ENCODE results near the gene SLC26A8. TPM values are rescaled to one million over a fixed set of nuclear protein-coding genes. Genes with fewer than 3 reads are reported as not detected.
"Not testable (repeated sequence)": the region's sequence is repeated elsewhere in the genome, so short reads cannot be mapped to it uniquely, and the experiment has no call there.

SLC26A8 gene
- total RNA-seq, 1 donor: not detected

DNA sequence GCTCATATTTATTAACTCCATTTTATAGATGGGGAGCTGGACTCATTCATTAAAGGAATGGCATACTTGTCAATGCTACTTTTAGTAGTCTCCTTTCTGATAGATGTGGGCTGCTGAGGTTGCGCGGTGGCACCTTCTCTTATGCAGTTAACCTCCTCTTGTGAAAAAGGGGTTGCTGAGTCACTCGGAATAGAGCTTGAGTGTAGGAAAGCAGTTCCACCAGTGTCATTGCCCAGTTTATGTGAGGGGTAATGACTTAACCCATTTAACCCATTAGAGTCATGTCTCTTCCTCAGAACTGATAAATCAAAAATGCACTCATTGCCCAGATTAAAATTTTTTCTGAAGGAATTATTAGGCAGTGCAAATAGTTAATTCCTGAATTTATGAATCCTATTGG, 9.5 kb upstream of the SLC26A8 start:
- peak; percentile 30 for DNase-seq (ENCODE audit: low read depth)
- TF ChIP-seq, protein P1, sequence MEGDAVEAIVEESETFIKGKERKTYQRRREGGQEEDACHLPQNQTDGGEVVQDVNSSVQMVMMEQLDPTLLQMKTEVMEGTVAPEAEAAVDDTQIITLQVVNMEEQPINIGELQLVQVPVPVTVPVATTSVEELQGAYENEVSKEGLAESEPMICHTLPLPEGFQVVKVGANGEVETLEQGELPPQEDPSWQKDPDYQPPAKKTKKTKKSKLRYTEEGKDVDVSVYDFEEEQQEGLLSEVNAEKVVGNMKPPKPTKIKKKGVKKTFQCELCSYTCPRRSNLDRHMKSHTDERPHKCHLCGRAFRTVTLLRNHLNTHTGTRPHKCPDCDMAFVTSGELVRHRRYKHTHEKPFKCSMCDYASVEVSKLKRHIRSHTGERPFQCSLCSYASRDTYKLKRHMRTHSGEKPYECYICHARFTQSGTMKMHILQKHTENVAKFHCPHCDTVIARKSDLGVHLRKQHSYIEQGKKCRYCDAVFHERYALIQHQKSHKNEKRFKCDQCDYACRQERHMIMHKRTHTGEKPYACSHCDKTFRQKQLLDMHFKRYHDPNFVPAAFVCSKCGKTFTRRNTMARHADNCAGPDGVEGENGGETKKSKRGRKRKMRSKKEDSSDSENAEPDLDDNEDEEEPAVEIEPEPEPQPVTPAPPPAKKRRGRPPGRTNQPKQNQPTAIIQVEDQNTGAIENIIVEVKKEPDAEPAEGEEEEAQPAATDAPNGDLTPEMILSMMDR (IDR thresholded peaks at IDR 0.05; ENCODE audit: insufficient read depth, low read depth, low read length): no peak
- no peak overlapping the region for H3K4me3 ChIP-seq (ENCODE audit: low read depth, low read length)

DNA sequence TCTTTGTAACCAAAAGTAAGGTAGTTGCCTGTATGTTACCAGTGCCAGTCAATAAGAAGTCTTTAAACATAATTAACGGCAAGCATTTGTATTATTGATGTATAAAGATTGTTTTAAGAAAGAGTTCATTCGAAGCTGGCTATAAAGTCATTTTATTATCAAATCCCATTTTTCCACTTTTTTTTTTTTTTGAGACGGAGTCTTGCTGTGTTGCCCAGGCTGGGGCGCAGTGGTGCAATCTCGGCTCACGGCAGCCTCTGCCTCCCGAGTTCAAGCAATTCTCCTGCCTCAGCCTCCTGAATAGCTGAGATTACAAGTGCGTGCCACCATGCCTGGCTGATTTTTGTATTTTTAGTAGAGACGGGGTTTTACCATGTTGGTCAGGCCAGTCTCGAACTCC, 8.7 kb upstream of the SLC26A8 start:
- DNase-seq (ENCODE audit: low read depth); H3K4me3 ChIP-seq (ENCODE audit: low read depth, low read length): not testable (repeated sequence)

DNA sequence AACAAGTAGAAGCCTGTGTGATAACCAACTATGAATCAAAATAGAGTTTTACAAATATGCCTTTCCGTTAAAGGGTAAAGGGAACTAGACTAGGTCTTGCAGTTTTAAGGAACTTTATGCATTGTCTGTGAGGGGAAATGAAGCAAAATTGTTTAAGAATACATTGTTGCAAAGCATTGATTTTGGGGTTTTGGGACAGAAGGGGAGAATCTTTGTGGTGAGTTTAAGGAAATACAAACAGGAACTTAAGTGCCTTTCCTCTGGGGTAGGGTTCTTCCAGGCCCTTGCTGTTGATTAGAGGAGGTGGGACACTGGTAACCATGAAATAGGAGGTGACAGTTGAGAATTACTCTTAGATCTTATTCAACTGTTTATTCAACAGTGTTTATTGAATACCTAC, 7.8 kb upstream of the SLC26A8 start:
- DNase-seq (ENCODE audit: low read depth): no peak
- TF ChIP-seq, protein P1 (IDR thresholded peaks at IDR 0.05; ENCODE audit: insufficient read depth, low read depth, low read length): no peak
- no peak overlapping the region for H3K4me3 ChIP-seq (ENCODE audit: low read depth, low read length)

DNA sequence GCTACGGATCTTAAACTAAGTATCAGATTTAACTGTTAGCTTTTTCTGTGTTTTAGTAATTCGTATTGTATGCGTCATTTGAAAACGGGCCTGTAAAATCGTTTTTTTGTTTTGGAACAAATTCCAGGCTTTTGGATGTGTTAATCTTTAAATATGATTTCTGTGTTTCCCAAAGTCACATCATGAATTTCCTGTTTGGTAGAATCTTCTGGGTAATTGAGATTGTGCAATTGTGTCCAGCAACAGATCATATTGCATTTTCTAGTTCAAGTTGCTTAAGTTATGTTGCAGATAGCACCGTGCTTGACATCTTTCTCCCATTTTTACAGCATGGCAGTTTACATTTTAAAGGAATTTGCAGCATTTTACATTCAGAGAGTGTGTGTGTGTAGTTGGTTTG, 5.0 kb upstream of the SLC26A8 start:
- TF ChIP-seq, protein P1 (IDR thresholded peaks at IDR 0.05; ENCODE audit: insufficient read depth, low read depth, low read length): no peak

DNA sequence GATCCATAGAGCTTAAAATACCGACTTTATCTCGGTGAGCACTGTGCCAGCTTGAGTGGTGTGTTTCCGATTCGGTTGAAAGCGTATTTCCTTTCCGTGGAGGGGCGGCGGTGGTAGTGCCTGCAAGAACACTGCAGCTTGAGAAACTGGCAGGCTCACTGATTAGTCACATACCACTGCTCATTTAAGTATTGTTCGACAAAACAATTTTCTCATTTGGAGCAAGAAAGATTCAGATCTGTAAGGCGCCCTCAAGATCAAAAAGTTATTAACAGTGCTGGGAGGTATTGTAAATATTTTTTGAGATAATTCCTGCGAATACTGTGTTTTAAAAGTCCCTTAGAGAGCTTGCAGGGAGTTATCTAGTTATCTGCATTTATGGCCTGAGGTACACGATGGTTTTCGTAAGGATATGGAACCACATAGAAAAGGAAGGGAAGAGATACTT, 4.5 kb upstream of the SLC26A8 start:
- TF ChIP-seq, protein P1 (IDR thresholded peaks at IDR 0.05; ENCODE audit: insufficient read depth, low read depth, low read length): no peak
- peak overlapping the region; percentile 99 for H3K4me3 ChIP-seq (ENCODE audit: low read depth, low read length)
- DNase-seq (ENCODE audit: low read depth): peak; percentile 82

More for the DNA sequence above, 5.0 kb upstream of the SLC26A8 start:
- H3K4me3 ChIP-seq (ENCODE audit: low read depth, low read length): peak overlapping the region; percentile 99
- DNase-seq (ENCODE audit: low read depth): peak; percentile 93

DNA sequence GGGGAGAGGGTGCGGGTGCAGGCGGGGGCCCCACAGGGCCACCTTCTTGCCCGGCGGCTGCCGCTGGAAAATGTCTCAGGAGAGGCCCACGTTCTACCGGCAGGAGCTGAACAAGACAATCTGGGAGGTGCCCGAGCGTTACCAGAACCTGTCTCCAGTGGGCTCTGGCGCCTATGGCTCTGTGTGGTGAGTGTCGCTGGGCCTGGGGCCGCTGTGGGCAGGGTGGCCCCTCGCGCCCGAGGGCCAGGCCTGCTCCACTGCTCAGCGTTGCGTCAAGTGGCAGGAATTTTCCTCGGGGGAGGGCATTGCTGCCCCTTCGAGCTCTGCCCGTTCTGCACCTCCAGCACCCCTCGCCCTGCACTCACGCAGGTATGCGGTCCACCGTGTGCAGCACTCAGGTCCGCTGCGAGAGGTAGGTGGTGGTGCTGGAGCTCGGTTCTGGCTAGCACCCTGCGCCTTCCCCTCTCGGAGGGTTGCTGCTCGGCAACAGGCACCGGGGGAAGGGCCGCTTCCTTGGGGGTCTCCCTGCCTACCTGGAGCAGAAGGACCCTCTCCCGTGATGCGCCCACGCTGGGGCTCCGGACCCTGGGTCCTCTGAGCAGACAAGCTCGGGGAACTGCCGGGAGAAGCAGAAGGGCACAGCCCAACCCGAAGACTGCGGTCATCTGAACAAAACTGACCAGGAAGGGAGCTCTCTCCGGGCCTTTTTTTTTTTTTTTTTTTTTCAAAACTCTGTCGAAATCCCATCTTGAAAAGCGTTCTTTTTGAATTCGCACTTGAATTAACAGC, 3.8 kb upstream of the SLC26A8 start:
- peak overlapping the region; percentile 99 for H3K4me3 ChIP-seq (ENCODE audit: low read depth, low read length)
- TF ChIP-seq, protein P1 (IDR thresholded peaks at IDR 0.05; ENCODE audit: insufficient read depth, low read depth, low read length): no peak
- DNase-seq (ENCODE audit: low read depth): peak; percentile 16

DNA sequence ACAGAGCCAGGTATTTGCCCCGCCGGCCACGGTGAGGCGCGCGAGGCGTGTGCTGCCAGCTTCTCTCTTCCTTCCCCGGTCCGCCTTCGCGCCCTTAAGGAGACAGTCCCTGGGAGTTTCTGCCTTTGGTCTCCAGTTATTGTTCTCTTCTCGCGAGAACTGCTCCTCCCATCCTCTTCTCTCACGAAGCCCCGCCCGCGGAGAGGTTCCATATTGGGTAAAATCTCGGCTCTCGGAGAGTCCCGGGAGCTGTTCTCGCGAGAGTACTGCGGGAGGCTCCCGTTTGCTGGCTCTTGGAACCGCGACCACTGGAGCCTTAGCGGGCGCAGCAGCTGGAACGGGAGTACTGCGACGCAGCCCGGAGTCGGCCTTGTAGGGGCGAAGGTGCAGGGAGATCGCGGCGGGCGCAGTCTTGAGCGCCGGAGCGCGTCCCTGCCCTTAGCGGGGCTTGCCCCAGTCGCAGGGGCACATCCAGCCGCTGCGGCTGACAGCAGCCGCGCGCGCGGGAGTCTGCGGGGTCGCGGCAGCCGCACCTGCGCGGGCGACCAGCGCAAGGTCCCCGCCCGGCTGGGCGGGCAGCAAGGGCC, 3.2 kb upstream of the SLC26A8 start, which contains the start of gene MAPK14:
MAPK14 (plus strand) TSS at position 308 of the 587 bp plus-strand sequence. CDS start 350 bp downstream, outside the sequence.
- TF ChIP-seq, protein P1 (IDR thresholded peaks at IDR 0.05; ENCODE audit: insufficient read depth, low read depth, low read length): peak; percentile 91
- DNase-seq (ENCODE audit: low read depth): peak; percentile 100
- peak within 1 kb of the TSS; percentile 99 for H3K4me3 ChIP-seq (ENCODE audit: low read depth, low read length)

All from fibroblast of villous mesenchyme (primary cell).